C4-2B (cell line): ENCODE results near the gene INO80B.
"Not testable (repeated sequence)": the region's sequence is repeated elsewhere in the genome, so short reads cannot be mapped to it uniquely, and the experiment has no call there.

ENCODE experiments used
- ZFX ChIP-seq: fragments of 450-650 bp; IDR thresholded peaks from 2 replicates; pipeline ENCODE4 v1.6.1; 2017
- TF ChIP-seq, protein P1 (sequence below): fragments of 450-650 bp; conservative IDR thresholded peaks from 2 replicates; pipeline ENCODE4 v1.5.1; 2017; ENCODE audit warnings: mild to moderate bottlenecking

GRCh38 chr2:74442483-74443297 is 12.2 kb upstream of the INO80B start:
- TF ChIP-seq, protein P1, sequence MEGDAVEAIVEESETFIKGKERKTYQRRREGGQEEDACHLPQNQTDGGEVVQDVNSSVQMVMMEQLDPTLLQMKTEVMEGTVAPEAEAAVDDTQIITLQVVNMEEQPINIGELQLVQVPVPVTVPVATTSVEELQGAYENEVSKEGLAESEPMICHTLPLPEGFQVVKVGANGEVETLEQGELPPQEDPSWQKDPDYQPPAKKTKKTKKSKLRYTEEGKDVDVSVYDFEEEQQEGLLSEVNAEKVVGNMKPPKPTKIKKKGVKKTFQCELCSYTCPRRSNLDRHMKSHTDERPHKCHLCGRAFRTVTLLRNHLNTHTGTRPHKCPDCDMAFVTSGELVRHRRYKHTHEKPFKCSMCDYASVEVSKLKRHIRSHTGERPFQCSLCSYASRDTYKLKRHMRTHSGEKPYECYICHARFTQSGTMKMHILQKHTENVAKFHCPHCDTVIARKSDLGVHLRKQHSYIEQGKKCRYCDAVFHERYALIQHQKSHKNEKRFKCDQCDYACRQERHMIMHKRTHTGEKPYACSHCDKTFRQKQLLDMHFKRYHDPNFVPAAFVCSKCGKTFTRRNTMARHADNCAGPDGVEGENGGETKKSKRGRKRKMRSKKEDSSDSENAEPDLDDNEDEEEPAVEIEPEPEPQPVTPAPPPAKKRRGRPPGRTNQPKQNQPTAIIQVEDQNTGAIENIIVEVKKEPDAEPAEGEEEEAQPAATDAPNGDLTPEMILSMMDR, result not testable (repeated sequence)
- TF ChIP-seq ZFX, result not testable (repeated sequence)
